Pancreas (tissue), 10 donors: Measurements from ENCODE around the gene PLXNB1. TPM values are rescaled to one million over a fixed set of nuclear protein-coding genes. Genes with fewer than 3 reads are reported as not detected.

Experiments used
- ATAC-seq, 4 donors: fragments of 200-7000 bp; cut with Tn5 transposase; one replicate each; pipeline versions ENCODE4 v1.8.0 to v1.9.1; 2020; ENCODE audit warnings: mild to moderate bottlenecking in 4 of 4, moderate library complexity in 4 of 4
- DNase-seq, 6 donors: peaks; one replicate each; pipeline ENCODE4 v3.0.0-alpha.2; 2020
- FAIRE-seq: peaks from 2 replicates; lab custom pipeline; 2012; peaks lifted over from hg19 to GRCh38; lab: Jason Lieb, UNC
- H3K27ac ChIP-seq, 4 donors: fragments of 200-600 bp; sonication (generic); 1 replicate in 3 of 4; 2 replicates in 1 of 4; pipeline versions ENCODE4 v1.5.0 to v1.8.0; 2020
- H3K27me3 ChIP-seq, 4 donors: fragments of 200-600 bp; one replicate each; pipeline ENCODE4 v1.8.0; 2021
- H3K36me3 ChIP-seq, 3 donors: fragments of 200-600 bp; sonication (generic) in 1 of 3; one replicate each; pipeline versions ENCODE4 v1.5.0 to v1.8.0; 2020 to 2021
- H3K4me1 ChIP-seq, 3 donors: fragments of 200-600 bp; one replicate each; pipeline ENCODE4 v1.8.0; 2021
- H3K4me3 ChIP-seq, 4 donors: fragments of 200-600 bp; sonication (generic) in 2 of 4; one replicate each; pipeline versions ENCODE4 v1.5.0 to v1.8.0; 2020 to 2021
- H3K9me3 ChIP-seq, 4 donors: fragments of 200-600 bp; one replicate each; pipeline ENCODE4 v1.8.0; 2021
- CTCF ChIP-seq, 4 donors: fragments of 200-600 bp; sonication (generic) in 3 of 4; IDR thresholded peaks; one replicate each; pipeline versions ENCODE4 v1.5.0 to v1.8.0; 2021; ENCODE audit warnings: antibody characterized with exemption in 4 of 4
- WGBS, 2 donors: extraction: QIAGEN DNeasy Blood & Tissue Kit; methylation state at CpG; one replicate each; pipeline ENCODE4 v1.1.7; 2013; 5-methylcytosine and 5-hydroxymethylcytosine counted together
- intact Hi-C, 3 donors: fragments of 100-400 bp; cut with DNase I; formaldehyde crosslinking; loops; one replicate each; pipeline versions ENCODE4 v1.11.1 to v1.14.2; 2022
- polyA plus RNA-seq, 2 donors: library from polyadenylated mRNA; stranded (reverse); fragments of 200-250 nt; gene quantifications; one replicate each; pipeline ENCODE4 v1.2.3, GENCODE V29; 2013
- total RNA-seq, 6 donors: library from RNA; stranded (reverse); fragmentation: NEBNext Ultra II Directional in 4 of 6; extraction: Animal tissue kit (Norgen Biotek cat#: 25700) in 4 of 6; gene quantifications; one replicate each; pipeline versions ENCODE4 v1.2.1 to v1.2.4, GENCODE V29; 2021 to 2023
- donor health status: healthy with polysubstance abuse.
- donor health status: DM: no; HTN: no; CAD: no; lungs with moderate emphysema.
- donor health status: DM: no; HTN: no; CAD: no.
- donor health status: control.
- donor health status: control.
- donor health status: Bipolar disorder and iron deficiency.
- donor health status: DM: yes; HTN: yes; CAD: no.
- donor health status: DM: no; HTN: no; CAD: no.
- donor health status: DM: no; HTN: no; CAD: no.
- donor health status: DM: yes; HTN: yes; CAD: no.

The PLXNB1 gene
- total and polyA plus RNA-seq, 8 donors = 47.8 to 372 (median 74.3) TPM

- FAIRE-seq = no peak
- no peaks in the 10 kb centered on the region for H3K9me3 ChIP-seq
- no peak for TF ChIP-seq CTCF (IDR thresholded peaks at IDR 0.05)
- no peak overlapping the region for H3K4me3 ChIP-seq
- intact Hi-C loops = no loop called here
- peak in 3 of 6 donors; percentile 16 to 69 (median 45) for DNase-seq
- H3K36me3 ChIP-seq = peaks cover 0 to 87% (median 35%) of the 10 kb centered on the region in 3 donors
- H3K27ac ChIP-seq = no peak overlapping the region
- H3K27me3 ChIP-seq = no peaks in the 10 kb centered on the region
- no peaks in the 10 kb centered on the region for H3K4me1 ChIP-seq
- 88 to 89% methylated on average over 14 of the region's 14 CpGs for WGBS, 2 donors
- ATAC-seq = no peak
These were observed 16.3 kb downstream of the PLXNB1 start for GRCh38 chr3:48413611-48414010.

- Histone ChIP-seq H3K36me3 (peaks cover 0 to 86% (median 33%) of the 10 kb centered on the region in 3 donors), H3K4me1 (no peaks in the 10 kb centered on the region), H3K9me3 (no peaks in the 10 kb centered on the region), H3K27ac (no peak overlapping the region), H3K4me3 (no peak overlapping the region), H3K27me3 (no peaks in the 10 kb centered on the region)
- no peak for TF ChIP-seq CTCF (IDR thresholded peaks at IDR 0.05)
- ATAC-seq (no peak), DNase-seq (peak in 2 of 6 donors; percentile 41 to 50), FAIRE-seq (no peak)
- intact Hi-C loops = no loop called here
- 91 to 92% methylated on average over 8 of the region's 8 CpGs for WGBS, 2 donors
These were observed 16.8 kb downstream of the PLXNB1 start for GRCh38 chr3:48413086-48413485.

GRCh38 chr3:48412375-48413001 is 17.4 kb downstream of the PLXNB1 start:
- Histone ChIP-seq H3K27ac (no peak overlapping the region), H3K9me3 (no peaks in the 10 kb centered on the region), H3K36me3 (peaks cover 0 to 84% (median 27%) of the 10 kb centered on the region in 3 donors), H3K27me3 (no peaks in the 10 kb centered on the region), H3K4me3 (no peak overlapping the region), H3K4me1 (no peaks in the 10 kb centered on the region)
- intact Hi-C loops = no loop called here
- no peak for TF ChIP-seq CTCF (IDR thresholded peaks at IDR 0.05)
- DNase-seq (peak in 3 of 6 donors; percentile 18 to 49 (median 46)), ATAC-seq (no peak), FAIRE-seq (no peak)
- WGBS, 2 donors = 90 to 91% methylated on average over 19 of the region's 19 CpGs

GRCh38 chr3:48411606-48412374 is 18.1 kb downstream of the PLXNB1 start:
- H3K27ac ChIP-seq = no peak overlapping the region
- H3K27me3 ChIP-seq = no peaks in the 10 kb centered on the region
- no peak overlapping the region for H3K4me3 ChIP-seq
- no peak for FAIRE-seq
- H3K4me1 ChIP-seq = no peaks in the 10 kb centered on the region
- peak in 4 of 6 donors; percentile 10 to 34 (median 22) for DNase-seq
- no peak for TF ChIP-seq CTCF (IDR thresholded peaks at IDR 0.05)
- H3K9me3 ChIP-seq = no peaks in the 10 kb centered on the region
- intact Hi-C loops = no loop called here
- 93% methylated on average over 11 of the region's 11 CpGs for WGBS, 2 donors
- H3K36me3 ChIP-seq = peaks cover 0 to 80% (median 22%) of the 10 kb centered on the region in 3 donors
- ATAC-seq = no peak
